ENCODE measurements around the gene SHC1.

DNA sequence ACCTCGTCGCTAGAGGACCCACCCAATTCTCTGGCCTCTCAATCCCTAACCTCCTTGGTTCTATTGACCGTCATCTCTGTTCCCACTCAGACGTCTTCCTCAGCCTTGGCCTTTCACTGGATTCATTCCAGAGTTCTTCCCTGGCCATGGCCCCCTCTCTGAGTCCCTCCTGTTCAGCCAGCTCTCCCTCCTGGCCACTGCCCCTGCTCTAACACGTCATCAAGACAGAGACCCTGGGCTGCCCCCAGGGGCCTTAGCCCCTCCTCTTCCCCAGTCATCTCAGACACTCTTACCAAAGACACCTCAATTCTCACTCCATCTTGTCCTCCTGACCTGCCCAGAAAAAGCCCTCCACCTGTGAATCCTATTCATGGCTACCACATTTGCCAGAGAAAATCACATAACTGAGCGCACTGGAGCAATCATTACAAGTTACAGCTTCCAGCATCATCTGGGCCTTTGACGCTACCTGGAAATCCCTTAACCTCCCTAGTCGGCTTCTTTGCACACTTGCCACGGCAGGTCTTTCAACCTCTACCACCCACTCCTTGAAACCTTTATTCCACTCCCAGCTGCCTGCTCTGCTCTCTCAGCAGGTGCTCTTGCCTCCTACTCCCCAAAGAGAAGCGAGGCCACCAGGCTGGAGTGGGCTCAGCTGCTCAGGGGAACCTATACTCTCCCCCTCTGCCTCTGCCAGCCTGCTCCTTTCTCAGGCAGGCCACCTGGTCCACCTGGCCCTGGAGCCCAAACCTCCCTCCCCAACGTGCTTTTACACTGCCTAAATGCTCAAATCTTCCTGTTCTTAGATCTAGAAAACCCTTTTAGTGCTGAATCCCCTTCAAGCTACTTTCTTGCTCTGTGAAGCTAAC lies 49.1 kb upstream of the SHC1 start:
- TF ChIP-seq EZH2 (IDR thresholded peaks at IDR 0.05; ENCODE audit: borderline replicate concordance, low read depth, low read length, severe bottlenecking): no peak
- TF ChIP-seq CTCF (IDR thresholded peaks at IDR 0.05; ENCODE audit: borderline replicate concordance, extremely low read depth, low read length, poor library complexity, severe bottlenecking): no peak

All from DND-41 (cell line).